ENCODE results near the gene EVL.

Gene EVL

GRCh38 chr14:100105357-100106169 lies 40.3 kb downstream of the EVL start:
- H3K36me3 ChIP-seq (ENCODE audit: insufficient read depth, insufficient read length, low read length), result peaks cover 7% of the 10 kb centered on the region

GRCh38 chr14:100106250-100107112 lies 41.3 kb downstream of the EVL start:
- Histone ChIP-seq H3K9me3 (ENCODE audit: insufficient read depth, low read length) (no peaks in the 10 kb centered on the region), H3K27me3 (ENCODE audit: insufficient read depth, insufficient read length) (no peaks in the 10 kb centered on the region), H3K4me1 (ENCODE audit: insufficient read depth, insufficient read length) (peaks cover 9% of the 10 kb centered on the region), H3K4me3 (ENCODE audit: insufficient read length, low read depth) (no peak overlapping the region), H3K36me3 (ENCODE audit: insufficient read depth, insufficient read length, low read length) (peaks cover 7% of the 10 kb centered on the region), H3K9ac (ENCODE audit: insufficient read length, low read depth) (no peak overlapping the region)
- TF ChIP-seq YY1 (IDR thresholded peaks at IDR 0.05; ENCODE audit: insufficient read depth, insufficient read length), result no peak
- TF ChIP-seq SUZ12 (IDR thresholded peaks at IDR 0.05; ENCODE audit: extremely low read depth, insufficient read depth, insufficient read length), result no peak
- TF ChIP-seq ZNF274 (IDR thresholded peaks at IDR 0.05; ENCODE audit: low read depth, low read length), result no peak
- no peak for DNase-seq (ENCODE audit: low read depth, low spot score)

More at GRCh38 chr14:100105357-100106169, 40.3 kb downstream of the EVL start:
- DNase-seq (ENCODE audit: low read depth, low spot score), result no peak
- Histone ChIP-seq H3K4me1 (ENCODE audit: insufficient read depth, insufficient read length) (peaks cover 5% of the 10 kb centered on the region), H3K9ac (ENCODE audit: insufficient read length, low read depth) (no peak overlapping the region), H3K4me3 (ENCODE audit: insufficient read length, low read depth) (no peak overlapping the region), H3K27me3 (ENCODE audit: insufficient read depth, insufficient read length) (no peaks in the 10 kb centered on the region), H3K9me3 (ENCODE audit: insufficient read depth, low read length) (no peaks in the 10 kb centered on the region)
- TF ChIP-seq ZNF274 (IDR thresholded peaks at IDR 0.05; ENCODE audit: low read depth, low read length), result no peak
- TF ChIP-seq SUZ12 (IDR thresholded peaks at IDR 0.05; ENCODE audit: extremely low read depth, insufficient read depth, insufficient read length), result no peak
- TF ChIP-seq YY1 (IDR thresholded peaks at IDR 0.05; ENCODE audit: insufficient read depth, insufficient read length), result no peak

GRCh38 chr14:100107236-100107635 lies 42.0 kb downstream of the EVL start:
- peaks cover 7% of the 10 kb centered on the region for H3K36me3 ChIP-seq (ENCODE audit: insufficient read depth, insufficient read length, low read length)
- H3K4me3 ChIP-seq (ENCODE audit: insufficient read length, low read depth), result no peak overlapping the region
- DNase-seq (ENCODE audit: low read depth, low spot score), result no peak
- no peaks in the 10 kb centered on the region for H3K9me3 ChIP-seq (ENCODE audit: insufficient read depth, low read length)
- H3K27me3 ChIP-seq (ENCODE audit: insufficient read depth, insufficient read length), result no peaks in the 10 kb centered on the region
- no peak overlapping the region for H3K9ac ChIP-seq (ENCODE audit: insufficient read length, low read depth)
- TF ChIP-seq SUZ12 (IDR thresholded peaks at IDR 0.05; ENCODE audit: extremely low read depth, insufficient read depth, insufficient read length) (no peak), ZNF274 (IDR thresholded peaks at IDR 0.05; ENCODE audit: low read depth, low read length) (no peak), YY1 (IDR thresholded peaks at IDR 0.05; ENCODE audit: insufficient read depth, insufficient read length) (no peak)
- H3K4me1 ChIP-seq (ENCODE audit: insufficient read depth, insufficient read length), result peaks cover 9% of the 10 kb centered on the region

GRCh38 chr14:100108042-100108825 lies 43.0 kb downstream of the EVL start:
- Histone ChIP-seq H3K27me3 (ENCODE audit: insufficient read depth, insufficient read length) (no peaks in the 10 kb centered on the region), H3K4me3 (ENCODE audit: insufficient read length, low read depth) (no peak overlapping the region), H3K9me3 (ENCODE audit: insufficient read depth, low read length) (no peaks in the 10 kb centered on the region), H3K36me3 (ENCODE audit: insufficient read depth, insufficient read length, low read length) (peaks cover 7% of the 10 kb centered on the region), H3K9ac (ENCODE audit: insufficient read length, low read depth) (no peak overlapping the region), H3K4me1 (ENCODE audit: insufficient read depth, insufficient read length) (peaks cover 12% of the 10 kb centered on the region)
- DNase-seq (ENCODE audit: low read depth, low spot score), result peak; percentile 44
- TF ChIP-seq ZNF274 (IDR thresholded peaks at IDR 0.05; ENCODE audit: low read depth, low read length) (no peak), SUZ12 (IDR thresholded peaks at IDR 0.05; ENCODE audit: extremely low read depth, insufficient read depth, insufficient read length) (no peak), YY1 (IDR thresholded peaks at IDR 0.05; ENCODE audit: insufficient read depth, insufficient read length) (no peak)

GRCh38 chr14:100108840-100109593 lies 43.8 kb downstream of the EVL start:
- no peak overlapping the region for H3K4me3 ChIP-seq (ENCODE audit: insufficient read length, low read depth)
- no peaks in the 10 kb centered on the region for H3K9me3 ChIP-seq (ENCODE audit: insufficient read depth, low read length)
- H3K27me3 ChIP-seq (ENCODE audit: insufficient read depth, insufficient read length), result no peaks in the 10 kb centered on the region
- no peak overlapping the region for H3K9ac ChIP-seq (ENCODE audit: insufficient read length, low read depth)
- TF ChIP-seq YY1 (IDR thresholded peaks at IDR 0.05; ENCODE audit: insufficient read depth, insufficient read length), result no peak
- TF ChIP-seq ZNF274 (IDR thresholded peaks at IDR 0.05; ENCODE audit: low read depth, low read length), result no peak
- TF ChIP-seq SUZ12 (IDR thresholded peaks at IDR 0.05; ENCODE audit: extremely low read depth, insufficient read depth, insufficient read length), result no peak
- peaks cover 7% of the 10 kb centered on the region for H3K36me3 ChIP-seq (ENCODE audit: insufficient read depth, insufficient read length, low read length)
- peaks cover 12% of the 10 kb centered on the region for H3K4me1 ChIP-seq (ENCODE audit: insufficient read depth, insufficient read length)
- DNase-seq (ENCODE audit: low read depth, low spot score), result no peak

GRCh38 chr14:100109594-100109955 lies 44.4 kb downstream of the EVL start:
- TF ChIP-seq ZNF274 (IDR thresholded peaks at IDR 0.05; ENCODE audit: low read depth, low read length), result no peak
- TF ChIP-seq YY1 (IDR thresholded peaks at IDR 0.05; ENCODE audit: insufficient read depth, insufficient read length), result no peak
- no peak for TF ChIP-seq SUZ12 (IDR thresholded peaks at IDR 0.05; ENCODE audit: extremely low read depth, insufficient read depth, insufficient read length)
- H3K27me3 ChIP-seq (ENCODE audit: insufficient read depth, insufficient read length), result no peaks in the 10 kb centered on the region
- no peak overlapping the region for H3K9ac ChIP-seq (ENCODE audit: insufficient read length, low read depth)
- peaks cover 12% of the 10 kb centered on the region for H3K4me1 ChIP-seq (ENCODE audit: insufficient read depth, insufficient read length)
- no peak overlapping the region for H3K4me3 ChIP-seq (ENCODE audit: insufficient read length, low read depth)
- no peak for DNase-seq (ENCODE audit: low read depth, low spot score)
- peaks cover 7% of the 10 kb centered on the region for H3K36me3 ChIP-seq (ENCODE audit: insufficient read depth, insufficient read length, low read length)
- H3K9me3 ChIP-seq (ENCODE audit: insufficient read depth, low read length), result no peaks in the 10 kb centered on the region
